Nephron (organoid): ENCODE results near the gene TRIOBP.

Experiments
- H3K27ac Mint-ChIP-seq, 3 experiments: 2 replicates each; pipeline ENCODE4 v1.8.0; 2020; ENCODE audit warnings: mixed read lengths in 3 of 3, mild to moderate bottlenecking in 2 of 3, moderate library complexity in 1 of 3
- H3K27me3 Mint-ChIP-seq: 2 replicates; pipeline ENCODE4 v1.8.0; 2021; ENCODE audit warnings: low read depth, mild to moderate bottlenecking, moderate library complexity, mixed read lengths
- H3K36me3 Mint-ChIP-seq: 2 replicates; pipeline ENCODE4 v1.8.0; 2020; ENCODE audit warnings: low read depth, mixed read lengths
- H3K4me1 Mint-ChIP-seq: 2 replicates; pipeline ENCODE4 v1.8.0; 2020; ENCODE audit warnings: mixed read lengths
- H3K4me3 Mint-ChIP-seq, 3 experiments: 2 replicates each; pipeline ENCODE4 v1.8.0; 2020; ENCODE audit warnings: mild to moderate bottlenecking in 3 of 3, mixed read lengths in 3 of 3, moderate library complexity in 2 of 3
- H3K9me3 Mint-ChIP-seq: 2 replicates; pipeline ENCODE4 v1.8.0; 2020; ENCODE audit warnings: mixed read lengths
- CTCF ChIP-seq, 3 experiments: fragments of 200-600 bp; sonication (generic); IDR thresholded peaks; one replicate each; pipeline ENCODE4 v1.5.0; 2021; ENCODE audit warnings: antibody characterized with exemption in 3 of 3; ENCODE audit not compliant: unreplicated experiment in 3 of 3

The TRIOBP gene

GRCh38 chr22:37781434-37782059 lies 84.7 kb downstream of the TRIOBP start:
- Mint-ChIP-seq H3K27me3 (peaks cover 3% of the 10 kb centered on the region), H3K27ac (peak overlapping the region in 1 of 3 experiments; percentile 40), H3K9me3 (no peaks in the 10 kb centered on the region), H3K36me3 (no peaks in the 10 kb centered on the region), H3K4me3 (no peak overlapping the region), H3K4me1 (peaks cover 10% of the 10 kb centered on the region)
- TF ChIP-seq CTCF (IDR thresholded peaks at IDR 0.05; ENCODE audit: unreplicated experiment in 3 of 3), result peak in 2 of 3 experiments; percentile 16 to 18

- H3K27me3 Mint-ChIP-seq, result peaks cover 3% of the 10 kb centered on the region
- no peaks in the 10 kb centered on the region for H3K36me3 Mint-ChIP-seq
- no peak overlapping the region for H3K4me3 Mint-ChIP-seq
- no peak for TF ChIP-seq CTCF (IDR thresholded peaks at IDR 0.05; ENCODE audit: unreplicated experiment in 3 of 3)
- no peaks in the 10 kb centered on the region for H3K9me3 Mint-ChIP-seq
- peaks cover 9% of the 10 kb centered on the region for H3K4me1 Mint-ChIP-seq
- H3K27ac Mint-ChIP-seq, result peak overlapping the region in 1 of 3 experiments; percentile 40
Observed at GRCh38 chr22:37782340-37783168, 85.7 kb downstream of the TRIOBP start.

GRCh38 chr22:37784829-37785495 lies 88.1 kb downstream of the TRIOBP start:
- no peak for TF ChIP-seq CTCF (IDR thresholded peaks at IDR 0.05; ENCODE audit: unreplicated experiment in 3 of 3)
- Mint-ChIP-seq H3K27me3 (no peaks in the 10 kb centered on the region), H3K9me3 (no peaks in the 10 kb centered on the region), H3K4me3 (no peak overlapping the region), H3K36me3 (no peaks in the 10 kb centered on the region), H3K27ac (peak overlapping the region in 2 of 3 experiments; percentile 17 to 67), H3K4me1 (peaks cover 9% of the 10 kb centered on the region)

- Mint-ChIP-seq H3K4me1 (no peaks in the 10 kb centered on the region), H3K9me3 (no peaks in the 10 kb centered on the region), H3K36me3 (no peaks in the 10 kb centered on the region), H3K27me3 (no peaks in the 10 kb centered on the region), H3K27ac (no peak overlapping the region), H3K4me3 (no peak overlapping the region)
- TF ChIP-seq CTCF (IDR thresholded peaks at IDR 0.05; ENCODE audit: unreplicated experiment in 3 of 3), result no peak
Observed at GRCh38 chr22:37790234-37790633, 93.4 kb downstream of the TRIOBP start.

GRCh38 chr22:37792494-37792893 lies 95.6 kb downstream of the TRIOBP start:
- Mint-ChIP-seq H3K4me3 (no peak overlapping the region), H3K4me1 (no peaks in the 10 kb centered on the region), H3K36me3 (no peaks in the 10 kb centered on the region), H3K9me3 (no peaks in the 10 kb centered on the region), H3K27ac (no peak overlapping the region), H3K27me3 (no peaks in the 10 kb centered on the region)
- no peak for TF ChIP-seq CTCF (IDR thresholded peaks at IDR 0.05; ENCODE audit: unreplicated experiment in 3 of 3)
